IPS-18a (cell line): ENCODE results near the gene CNTN4.

ENCODE experiments used
- H3K27ac ChIP-seq: one replicate; pipeline ENCODE4 v1.5.1; 2013; ENCODE audit warnings: low read length
- H3K27me3 ChIP-seq: one replicate; pipeline ENCODE4 v1.6.1; 2013; ENCODE audit warnings: mild to moderate bottlenecking, low read length; ENCODE audit not compliant: control insufficient read depth, insufficient read depth
- H3K36me3 ChIP-seq: one replicate; pipeline ENCODE4 v1.6.1; 2013; ENCODE audit warnings: low read depth, low read length; ENCODE audit not compliant: control insufficient read depth
- H3K4me1 ChIP-seq: one replicate; pipeline ENCODE4 v1.6.1; 2013; ENCODE audit warnings: low read depth, low read length; ENCODE audit not compliant: control insufficient read depth
- H3K4me3 ChIP-seq: one replicate; pipeline ENCODE4 v1.5.1; 2013; ENCODE audit warnings: low read length
- H3K9ac ChIP-seq: one replicate; pipeline ENCODE4 v1.6.1; 2013; ENCODE audit warnings: mild to moderate bottlenecking, low read length, moderate library complexity
- H3K9me3 ChIP-seq: one replicate; pipeline ENCODE4 v1.6.1; 2013; ENCODE audit warnings: low read depth, low read length; ENCODE audit not compliant: control insufficient read depth

Gene CNTN4

GRCh38 chr3:3080309-3080708 is 981.6 kb downstream of the CNTN4 start:
- Histone ChIP-seq H3K4me1 (peaks cover 13% of the 10 kb centered on the region), H3K36me3 (no peaks in the 10 kb centered on the region), H3K4me3 (no peak overlapping the region), H3K27me3 (no peaks in the 10 kb centered on the region), H3K9ac (no peak overlapping the region), H3K9me3 (no peaks in the 10 kb centered on the region), H3K27ac (no peak overlapping the region)

- no peaks in the 10 kb centered on the region for H3K27me3 ChIP-seq
- H3K36me3 ChIP-seq: no peaks in the 10 kb centered on the region
- no peak overlapping the region for H3K9ac ChIP-seq
- peaks cover 13% of the 10 kb centered on the region for H3K4me1 ChIP-seq
- no peaks in the 10 kb centered on the region for H3K9me3 ChIP-seq
- H3K27ac ChIP-seq: no peak overlapping the region
- H3K4me3 ChIP-seq: no peak overlapping the region
These were observed 982.9 kb downstream of the CNTN4 start for GRCh38 chr3:3081381-3082233.

- no peaks in the 10 kb centered on the region for H3K9me3 ChIP-seq
- no peaks in the 10 kb centered on the region for H3K27me3 ChIP-seq
- H3K36me3 ChIP-seq: no peaks in the 10 kb centered on the region
- no peak overlapping the region for H3K27ac ChIP-seq
- H3K4me1 ChIP-seq: peaks cover 13% of the 10 kb centered on the region
- no peak overlapping the region for H3K4me3 ChIP-seq
- no peak overlapping the region for H3K9ac ChIP-seq
These were observed 983.7 kb downstream of the CNTN4 start for GRCh38 chr3:3082234-3082924.

- Histone ChIP-seq H3K27me3 (no peaks in the 10 kb centered on the region), H3K9ac (no peak overlapping the region), H3K36me3 (no peaks in the 10 kb centered on the region), H3K4me1 (peaks cover 13% of the 10 kb centered on the region), H3K4me3 (no peak overlapping the region), H3K27ac (no peak overlapping the region), H3K9me3 (no peaks in the 10 kb centered on the region)
These were observed 986.2 kb downstream of the CNTN4 start for GRCh38 chr3:3084890-3085289.

- Histone ChIP-seq H3K27me3 (no peaks in the 10 kb centered on the region), H3K4me1 (peaks cover 10% of the 10 kb centered on the region), H3K9ac (no peak overlapping the region), H3K27ac (no peak overlapping the region), H3K36me3 (no peaks in the 10 kb centered on the region), H3K9me3 (no peaks in the 10 kb centered on the region), H3K4me3 (no peak overlapping the region)
These were observed 987.1 kb downstream of the CNTN4 start for GRCh38 chr3:3085782-3086181.

GRCh38 chr3:3086239-3086638 is 987.6 kb downstream of the CNTN4 start:
- no peak overlapping the region for H3K4me3 ChIP-seq
- no peak overlapping the region for H3K27ac ChIP-seq

GRCh38 chr3:3087279-3087678 is 988.6 kb downstream of the CNTN4 start:
- Histone ChIP-seq H3K9me3 (no peaks in the 10 kb centered on the region), H3K36me3 (no peaks in the 10 kb centered on the region), H3K27me3 (no peaks in the 10 kb centered on the region), H3K4me1 (peaks cover 7% of the 10 kb centered on the region), H3K9ac (no peak overlapping the region), H3K4me3 (no peak overlapping the region), H3K27ac (no peak overlapping the region)

More at GRCh38 chr3:3086239-3086638, 987.6 kb downstream of the CNTN4 start:
- no peaks in the 10 kb centered on the region for H3K9me3 ChIP-seq
- no peak overlapping the region for H3K9ac ChIP-seq
- H3K4me1 ChIP-seq: peaks cover 9% of the 10 kb centered on the region
- H3K36me3 ChIP-seq: no peaks in the 10 kb centered on the region
- no peaks in the 10 kb centered on the region for H3K27me3 ChIP-seq

GRCh38 chr3:3087716-3088465 is 989.2 kb downstream of the CNTN4 start:
- Histone ChIP-seq H3K9ac (no peak overlapping the region), H3K27me3 (no peaks in the 10 kb centered on the region), H3K4me3 (no peak overlapping the region), H3K4me1 (peaks cover 2% of the 10 kb centered on the region), H3K36me3 (no peaks in the 10 kb centered on the region), H3K27ac (no peak overlapping the region), H3K9me3 (no peaks in the 10 kb centered on the region)

- no peaks in the 10 kb centered on the region for H3K36me3 ChIP-seq
- H3K9me3 ChIP-seq: no peaks in the 10 kb centered on the region
- no peaks in the 10 kb centered on the region for H3K4me1 ChIP-seq
- H3K27ac ChIP-seq: no peak overlapping the region
- H3K4me3 ChIP-seq: no peak overlapping the region
- H3K27me3 ChIP-seq: no peaks in the 10 kb centered on the region
- no peak overlapping the region for H3K9ac ChIP-seq
These were observed 990.4 kb downstream of the CNTN4 start for GRCh38 chr3:3089017-3089416.

GRCh38 chr3:3097958-3098357 is 999.3 kb downstream of the CNTN4 start:
- Histone ChIP-seq H3K27me3 (no peaks in the 10 kb centered on the region), H3K36me3 (no peaks in the 10 kb centered on the region), H3K9ac (no peak overlapping the region), H3K4me3 (no peak overlapping the region), H3K4me1 (no peaks in the 10 kb centered on the region), H3K9me3 (no peaks in the 10 kb centered on the region), H3K27ac (no peak overlapping the region)

- Histone ChIP-seq H3K9me3 (no peaks in the 10 kb centered on the region), H3K9ac (no peak overlapping the region), H3K4me3 (no peak overlapping the region), H3K27ac (no peak overlapping the region), H3K4me1 (no peaks in the 10 kb centered on the region), H3K36me3 (no peaks in the 10 kb centered on the region), H3K27me3 (no peaks in the 10 kb centered on the region)
These were observed 1003.2 kb downstream of the CNTN4 start for GRCh38 chr3:3101660-3102458.
